HepG2 (cell line): Measurements from ENCODE around the gene ZSCAN31. TPM values are rescaled to one million over a fixed set of nuclear protein-coding genes. Genes with fewer than 3 reads are reported as not detected.

Source experiments
- ATF2 ChIP-seq: sonication (generic); formaldehyde crosslinking; IDR thresholded peaks from 2 replicates; pipeline ENCODE4 v1.4.0; 2020; ENCODE audit warnings: missing genetic modification reagents
- BCLAF1 ChIP-seq: fragments of 450-650 bp; IDR thresholded peaks from 2 replicates; pipeline ENCODE4 v1.6.1; 2017; ENCODE audit warnings: mild to moderate bottlenecking
- DMTF1 ChIP-seq: sonication (generic); formaldehyde crosslinking; IDR thresholded peaks from 2 replicates; pipeline ENCODE4 v1.4.0; 2020; ENCODE audit warnings: mild to moderate bottlenecking, missing genetic modification reagents
- FOSL1 ChIP-seq: sonication (generic); formaldehyde crosslinking; IDR thresholded peaks from 2 replicates; pipeline ENCODE4 v1.9.0; 2021; ENCODE audit warnings: missing genetic modification reagents, borderline replicate concordance
- MAFK ChIP-seq, 2 experiments: IDR thresholded peaks in 1 of 2; conservative IDR thresholded peaks in 1 of 2; 2 replicates each; pipeline ENCODE4 v1.6.1; 2011; ENCODE audit warnings: improper control_type of control experiment in 2 of 2, low read length in 2 of 2
- RXRA ChIP-seq: sonication (generic); formaldehyde crosslinking; IDR thresholded peaks from 2 replicates; pipeline ENCODE4 v1.5.1; 2020; ENCODE audit warnings: missing genetic modification reagents
- TGIF2 ChIP-seq: IDR thresholded peaks from 2 replicates; pipeline ENCODE4 v1.6.1; 2016; ENCODE audit warnings: control low read depth, missing compliant biosample characterization
- ZNF234 ChIP-seq: sonication (generic); formaldehyde crosslinking; conservative IDR thresholded peaks from 2 replicates; pipeline ENCODE4 v1.5.1; 2020; ENCODE audit warnings: mild to moderate bottlenecking, missing genetic modification reagents
- ZNF296 ChIP-seq: sonication (generic); formaldehyde crosslinking; conservative IDR thresholded peaks from 2 replicates; pipeline ENCODE4 v1.5.0; 2020; ENCODE audit warnings: mild to moderate bottlenecking, missing genetic modification reagents
- ZNF430 ChIP-seq: sonication (generic); formaldehyde crosslinking; IDR thresholded peaks from 2 replicates; pipeline ENCODE4 v1.9.0; 2021; ENCODE audit warnings: mild to moderate bottlenecking, missing genetic modification reagents
- ZNF564 ChIP-seq: sonication (generic); formaldehyde crosslinking; IDR thresholded peaks from 2 replicates; pipeline ENCODE4 v1.8.1; 2023; ENCODE audit warnings: mild to moderate bottlenecking, missing genetic modification reagents
- polyA plus RNA-seq, 8 experiments: library from polyadenylated mRNA; depleted of rRNA in 3 of 8; stranded (reverse) in 7 of 8; unstranded in 1 of 8; fragments of >200 nt; fragmentation: Illumina TruSeq in 4 of 8; extraction: Trizol in 4 of 8; gene quantifications; 2 replicates each; pipeline versions ENCODE4 v1.2.1 to v1.2.3, GENCODE V29; 2011 to 2016; ENCODE audit warnings: low read depth in 4 of 8, missing spikeins in 1 of 8, mixed read lengths in 1 of 8; ENCODE audit not compliant: insufficient read depth in 1 of 8
- total RNA-seq, 5 experiments: library from RNA; depleted of rRNA; stranded (reverse); fragments of >200 nt; fragmentation: Illumina TruSeq; extraction: Trizol; gene quantifications; 2 replicates each; pipeline ENCODE4 v1.2.3, GENCODE V29; 2016; ENCODE audit warnings: low read depth in 1 of 5
- TF ChIP-seq, protein P1 (sequence below): IDR thresholded peaks from 2 replicates; pipeline ENCODE4 v1.6.1; 2016
- TF ChIP-seq, protein P2 (sequence below): sonication (generic); formaldehyde crosslinking; IDR thresholded peaks from 2 replicates; pipeline ENCODE4 v1.4.0; 2020; ENCODE audit warnings: missing genetic modification reagents

ZSCAN31 gene
- total and polyA plus RNA-seq, 2 of the 13 experiments (the other 11 are each of a cell fraction or from before 2014, with no cell fraction given), result 5.3 to 6.2 TPM

DNA sequence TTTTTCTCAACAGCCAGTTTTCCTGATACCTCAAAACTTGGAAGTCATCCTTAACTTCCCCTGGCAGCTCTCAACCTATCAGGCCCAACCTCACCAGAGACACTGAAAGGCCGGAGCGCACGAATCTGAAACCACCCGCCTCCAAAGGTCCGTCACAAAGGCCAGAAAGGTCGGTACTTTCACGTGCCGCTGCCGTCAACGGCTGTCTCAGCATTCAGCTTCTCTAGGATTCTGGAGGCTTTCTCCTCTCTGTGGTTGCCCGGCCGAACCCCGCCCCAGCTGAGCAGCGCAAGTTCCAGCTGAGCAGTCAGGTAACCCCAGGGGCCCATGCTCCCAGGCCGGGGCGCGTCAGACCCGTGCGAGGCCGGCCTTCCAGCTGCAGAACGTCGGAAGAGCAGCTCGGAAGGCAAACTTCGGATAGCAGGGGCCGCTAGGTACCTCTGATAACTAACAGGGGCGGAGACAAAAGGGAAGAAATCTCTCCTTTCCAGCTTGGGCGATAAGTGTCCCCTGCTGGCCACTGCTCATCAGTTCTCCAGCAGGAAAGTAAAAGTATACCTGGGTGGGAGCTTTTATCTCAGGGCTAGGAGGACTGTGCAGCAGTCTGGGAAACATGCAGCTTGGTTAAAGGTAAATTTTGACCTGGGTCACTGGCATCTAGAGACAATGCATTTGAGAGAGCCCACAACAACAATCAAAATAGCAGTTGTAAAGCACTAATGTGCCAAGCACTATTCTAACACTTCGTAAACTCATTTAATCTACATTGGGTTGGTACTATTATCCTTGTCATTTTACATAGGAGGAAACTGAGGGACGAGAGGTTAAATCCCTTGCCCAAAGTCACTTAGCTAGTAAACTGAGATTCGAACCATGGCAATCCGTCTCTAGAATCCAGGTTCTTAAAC lies 47.5 kb upstream of the ZSCAN31 start (continued):
- TF ChIP-seq RXRA (CRISPR knock-in tag) (peak; percentile 81; the same call in 1 of the 2 replicates), DMTF1 (CRISPR knock-in tag) (no peak), MAFK (conservative IDR thresholded peaks at IDR 0.05 in 1 of 2, IDR thresholded peaks at IDR 0.05 in 1 of 2; ENCODE audit: low read length in 2 of 2) (peak in 1 of 2 experiments; percentile 8; a peak in 1 of 4 replicates), BCLAF1 (no peak), ZNF564 (CRISPR knock-in tag) (peak; percentile 62; the same call in 1 of the 2 replicates), ZNF430 (CRISPR knock-in tag) (peak; percentile 83; the same call in 1 of the 2 replicates), TGIF2 (CRISPR knock-in tag) (peak; percentile 99), ZNF234 (CRISPR knock-in tag) (no peak), ATF2 (peak; percentile 80; the same call in 1 of the 2 replicates), ZNF296 (CRISPR knock-in tag) (no peak), FOSL1 (no peak)
- TF ChIP-seq, protein P1, sequence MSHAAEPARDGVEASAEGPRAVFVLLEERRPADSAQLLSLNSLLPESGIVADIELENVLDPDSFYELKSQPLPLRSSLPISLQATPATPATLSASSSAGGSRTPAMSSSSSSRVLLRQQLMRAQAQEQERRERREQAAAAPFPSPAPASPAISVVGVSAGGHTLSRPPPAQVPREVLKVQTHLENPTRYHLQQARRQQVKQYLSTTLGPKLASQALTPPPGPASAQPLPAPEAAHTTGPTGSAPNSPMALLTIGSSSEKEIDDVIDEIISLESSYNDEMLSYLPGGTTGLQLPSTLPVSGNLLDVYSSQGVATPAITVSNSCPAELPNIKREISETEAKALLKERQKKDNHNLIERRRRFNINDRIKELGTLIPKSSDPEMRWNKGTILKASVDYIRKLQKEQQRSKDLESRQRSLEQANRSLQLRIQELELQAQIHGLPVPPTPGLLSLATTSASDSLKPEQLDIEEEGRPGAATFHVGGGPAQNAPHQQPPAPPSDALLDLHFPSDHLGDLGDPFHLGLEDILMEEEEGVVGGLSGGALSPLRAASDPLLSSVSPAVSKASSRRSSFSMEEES (CRISPR knock-in tag), result peak; percentile 95
- TF ChIP-seq, protein P2, sequence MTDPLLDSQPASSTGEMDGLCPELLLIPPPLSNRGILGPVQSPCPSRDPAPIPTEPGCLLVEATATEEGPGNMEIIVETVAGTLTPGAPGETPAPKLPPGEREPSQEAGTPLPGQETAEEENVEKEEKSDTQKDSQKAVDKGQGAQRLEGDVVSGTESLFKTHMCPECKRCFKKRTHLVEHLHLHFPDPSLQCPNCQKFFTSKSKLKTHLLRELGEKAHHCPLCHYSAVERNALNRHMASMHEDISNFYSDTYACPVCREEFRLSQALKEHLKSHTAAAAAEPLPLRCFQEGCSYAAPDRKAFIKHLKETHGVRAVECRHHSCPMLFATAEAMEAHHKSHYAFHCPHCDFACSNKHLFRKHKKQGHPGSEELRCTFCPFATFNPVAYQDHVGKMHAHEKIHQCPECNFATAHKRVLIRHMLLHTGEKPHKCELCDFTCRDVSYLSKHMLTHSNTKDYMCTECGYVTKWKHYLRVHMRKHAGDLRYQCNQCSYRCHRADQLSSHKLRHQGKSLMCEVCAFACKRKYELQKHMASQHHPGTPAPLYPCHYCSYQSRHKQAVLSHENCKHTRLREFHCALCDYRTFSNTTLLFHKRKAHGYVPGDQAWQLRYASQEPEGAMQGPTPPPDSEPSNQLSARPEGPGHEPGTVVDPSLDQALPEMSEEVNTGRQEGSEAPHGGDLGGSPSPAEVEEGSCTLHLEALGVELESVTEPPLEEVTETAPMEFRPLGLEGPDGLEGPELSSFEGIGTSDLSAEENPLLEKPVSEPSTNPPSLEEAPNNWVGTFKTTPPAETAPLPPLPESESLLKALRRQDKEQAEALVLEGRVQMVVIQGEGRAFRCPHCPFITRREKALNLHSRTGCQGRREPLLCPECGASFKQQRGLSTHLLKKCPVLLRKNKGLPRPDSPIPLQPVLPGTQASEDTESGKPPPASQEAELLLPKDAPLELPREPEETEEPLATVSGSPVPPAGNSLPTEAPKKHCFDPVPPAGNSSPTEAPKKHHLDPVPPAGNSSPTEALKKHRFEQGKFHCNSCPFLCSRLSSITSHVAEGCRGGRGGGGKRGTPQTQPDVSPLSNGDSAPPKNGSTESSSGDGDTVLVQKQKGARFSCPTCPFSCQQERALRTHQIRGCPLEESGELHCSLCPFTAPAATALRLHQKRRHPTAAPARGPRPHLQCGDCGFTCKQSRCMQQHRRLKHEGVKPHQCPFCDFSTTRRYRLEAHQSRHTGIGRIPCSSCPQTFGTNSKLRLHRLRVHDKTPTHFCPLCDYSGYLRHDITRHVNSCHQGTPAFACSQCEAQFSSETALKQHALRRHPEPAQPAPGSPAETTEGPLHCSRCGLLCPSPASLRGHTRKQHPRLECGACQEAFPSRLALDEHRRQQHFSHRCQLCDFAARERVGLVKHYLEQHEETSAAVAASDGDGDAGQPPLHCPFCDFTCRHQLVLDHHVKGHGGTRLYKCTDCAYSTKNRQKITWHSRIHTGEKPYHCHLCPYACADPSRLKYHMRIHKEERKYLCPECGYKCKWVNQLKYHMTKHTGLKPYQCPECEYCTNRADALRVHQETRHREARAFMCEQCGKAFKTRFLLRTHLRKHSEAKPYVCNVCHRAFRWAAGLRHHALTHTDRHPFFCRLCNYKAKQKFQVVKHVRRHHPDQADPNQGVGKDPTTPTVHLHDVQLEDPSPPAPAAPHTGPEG (CRISPR knock-in tag), result no peak
